ENCODE results near the gene QPRT. TPM values are rescaled to one million over a fixed set of nuclear protein-coding genes. Genes with fewer than 3 reads are reported as not detected.
A peak's percentile ranks its signal among the peaks of the same experiment; 100 is the strongest.

QPRT gene
- total and polyA plus RNA-seq, 2 experiments from 2014 or later, result 65.4 to 128 TPM

DNA sequence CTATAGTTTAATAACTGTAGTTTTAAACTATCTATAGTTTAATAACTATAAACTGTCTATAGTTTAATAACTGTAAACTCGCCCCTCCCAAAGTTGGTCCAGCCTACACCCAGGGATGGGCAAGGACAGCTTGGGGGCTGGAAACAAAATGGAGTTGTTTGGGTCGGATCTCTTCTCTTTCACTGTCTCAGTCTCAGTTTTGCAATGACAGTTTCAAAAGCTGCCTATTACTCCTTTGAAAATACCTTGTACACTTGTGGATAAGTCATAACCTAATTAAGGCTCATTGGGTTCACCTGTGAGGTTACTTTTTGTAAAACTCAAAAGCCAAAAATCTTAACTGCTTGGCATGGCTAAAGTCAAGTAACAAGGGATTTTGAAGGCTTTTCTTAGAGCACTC is 35.4 kb downstream of the QPRT start (continued):
- TF ChIP-seq, protein P1, sequence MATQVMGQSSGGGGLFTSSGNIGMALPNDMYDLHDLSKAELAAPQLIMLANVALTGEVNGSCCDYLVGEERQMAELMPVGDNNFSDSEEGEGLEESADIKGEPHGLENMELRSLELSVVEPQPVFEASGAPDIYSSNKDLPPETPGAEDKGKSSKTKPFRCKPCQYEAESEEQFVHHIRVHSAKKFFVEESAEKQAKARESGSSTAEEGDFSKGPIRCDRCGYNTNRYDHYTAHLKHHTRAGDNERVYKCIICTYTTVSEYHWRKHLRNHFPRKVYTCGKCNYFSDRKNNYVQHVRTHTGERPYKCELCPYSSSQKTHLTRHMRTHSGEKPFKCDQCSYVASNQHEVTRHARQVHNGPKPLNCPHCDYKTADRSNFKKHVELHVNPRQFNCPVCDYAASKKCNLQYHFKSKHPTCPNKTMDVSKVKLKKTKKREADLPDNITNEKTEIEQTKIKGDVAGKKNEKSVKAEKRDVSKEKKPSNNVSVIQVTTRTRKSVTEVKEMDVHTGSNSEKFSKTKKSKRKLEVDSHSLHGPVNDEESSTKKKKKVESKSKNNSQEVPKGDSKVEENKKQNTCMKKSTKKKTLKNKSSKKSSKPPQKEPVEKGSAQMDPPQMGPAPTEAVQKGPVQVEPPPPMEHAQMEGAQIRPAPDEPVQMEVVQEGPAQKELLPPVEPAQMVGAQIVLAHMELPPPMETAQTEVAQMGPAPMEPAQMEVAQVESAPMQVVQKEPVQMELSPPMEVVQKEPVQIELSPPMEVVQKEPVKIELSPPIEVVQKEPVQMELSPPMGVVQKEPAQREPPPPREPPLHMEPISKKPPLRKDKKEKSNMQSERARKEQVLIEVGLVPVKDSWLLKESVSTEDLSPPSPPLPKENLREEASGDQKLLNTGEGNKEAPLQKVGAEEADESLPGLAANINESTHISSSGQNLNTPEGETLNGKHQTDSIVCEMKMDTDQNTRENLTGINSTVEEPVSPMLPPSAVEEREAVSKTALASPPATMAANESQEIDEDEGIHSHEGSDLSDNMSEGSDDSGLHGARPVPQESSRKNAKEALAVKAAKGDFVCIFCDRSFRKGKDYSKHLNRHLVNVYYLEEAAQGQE (IDR thresholded peaks at IDR 0.05; ENCODE audit: unreplicated experiment), result no peak
- TF ChIP-seq EZH2phosphoT487 (IDR thresholded peaks at IDR 0.05; ENCODE audit: unreplicated experiment) (no peak), POLR2AphosphoS5 (IDR thresholded peaks at IDR 0.05; ENCODE audit: low read depth) (no peak), ZNF331 (CRISPR knock-in tag; IDR thresholded peaks at IDR 0.05; ENCODE audit: low read depth) (no peak), ETS1 (IDR thresholded peaks at IDR 0.05) (no peak)

- Histone ChIP-seq H3K4me3 (0 out of 2 replicates have a peak overlapping the region, but pooled peaks have one; percentile 3), H3K4me2 (no peak overlapping the region), H3K79me2 (replicated peaks; ENCODE audit: insufficient read depth) (peaks cover 93% of the 10 kb centered on the region), H3K27ac (ENCODE audit: low read depth) (peak overlapping the region; percentile 51), H3K27me3 (ENCODE audit: insufficient read depth) (no peaks in the 10 kb centered on the region), H3K9me2 (ENCODE audit: insufficient read depth) (no peaks in the 10 kb centered on the region), H2AFZ (no peak overlapping the region), H3K4me1 (ENCODE audit: insufficient read depth) (peaks cover 59% of the 10 kb centered on the region), H3F3A (replicated peaks; ENCODE audit: low read depth) (peaks cover 29% of the 10 kb centered on the region; the same call in 1 of the 2 replicates), H4K20me1 (replicated peaks; ENCODE audit: insufficient read depth) (peaks cover 32% of the 10 kb centered on the region), H3K36me3 (ENCODE audit: insufficient read depth) (peaks cover 35% of the 10 kb centered on the region)
- Mint-ChIP-seq H3K27me3 (ENCODE audit: insufficient read depth, low read depth, poor library complexity) (peaks cover 23% of the 10 kb centered on the region), H3K4me3 (no peak overlapping the region; the same call in 2 of the 3 replicates), H3K27ac (peak overlapping the region; percentile 29; the same call in 1 of the 2 replicates), H3K9me3 (peaks cover 3% of the 10 kb centered on the region; the same call in 1 of the 3 replicates), H3K4me1 (peaks cover 49% of the 10 kb centered on the region), H3K36me3 (ENCODE audit: low read depth) (peaks cover 88% of the 10 kb centered on the region)
- ATAC-seq (no peak), DNase-seq (ENCODE audit: low spot score) (no peak)
- TF ChIP-seq ZNF331 (CRISPR knock-in tag; IDR thresholded peaks at IDR 0.05; ENCODE audit: low read depth), result no peak
- TF ChIP-seq, protein P1 (IDR thresholded peaks at IDR 0.05; ENCODE audit: unreplicated experiment), result no peak
- no peak for TF ChIP-seq NANOG (IDR thresholded peaks at IDR 0.05; ENCODE audit: borderline replicate concordance)
- TF ChIP-seq EZH2phosphoT487 (IDR thresholded peaks at IDR 0.05; ENCODE audit: unreplicated experiment), result no peak
- TF ChIP-seq STAT1 (IDR thresholded peaks at IDR 0.05; ENCODE audit: unreplicated experiment), result no peak
- no peak for TF ChIP-seq ETS1 (IDR thresholded peaks at IDR 0.05)
- TF ChIP-seq CTCF (conservative IDR thresholded peaks at IDR 0.05; ENCODE audit: low read depth in 2 of 2), result no peak
- TF ChIP-seq CREB1 (CRISPR knock-in tag; IDR thresholded peaks at IDR 0.05; ENCODE audit: low read depth), result no peak
- TF ChIP-seq POLR2AphosphoS5 (IDR thresholded peaks at IDR 0.05; ENCODE audit: low read depth), result no peak
- TF ChIP-seq JUNB (IDR thresholded peaks at IDR 0.05; ENCODE audit: unreplicated experiment), result no peak
- no peak for TF ChIP-seq ZNF114 (CRISPR knock-in tag; IDR thresholded peaks at IDR 0.05)
Measured at GRCh38 chr16:29714972-29715371, 36.0 kb downstream of the QPRT start.

All from GM23338 (cell line).